WTC11 (cell line): ENCODE data around the gene NKX3-2. TPM values are rescaled to one million over a fixed set of nuclear protein-coding genes. Genes with fewer than 3 reads are reported as not detected.
A peak's percentile ranks its signal among the peaks of the same experiment; 100 is the strongest.

Experiments
- ATAC-seq: fragments of 200-7000 bp; cut with Tn5 transposase; 2 replicates; pipeline ENCODE4 v1.10.0; 2021; ENCODE audit warnings: mild to moderate bottlenecking, moderate library complexity
- CTCF ChIA-PET: fragments of 300-600 bp; sonication (Branson Sonifier 250); formaldehyde crosslinking; loops from one replicate; lab custom pipeline; 2021; ENCODE audit warnings: antibody characterized with exemption; lab: Charles Lee
- POLR2A ChIA-PET: fragments of 350-600 bp; sonication (Branson Sonifier 250); formaldehyde crosslinking; loops from one replicate; lab custom pipeline; 2021; ENCODE audit warnings: antibody characterized with exemption; lab: Charles Lee
- DNase-seq: peaks from one replicate; pipeline ENCODE4 v3.0.0; 2021; ENCODE audit warnings: low spot score
- H3K27ac Mint-ChIP-seq: 2 replicates; pipeline ENCODE4 v1.8.0; 2021; ENCODE audit warnings: mixed read lengths
- H3K27me3 Mint-ChIP-seq: 2 replicates; pipeline ENCODE4 v1.8.0; 2021; ENCODE audit warnings: low read depth, mild to moderate bottlenecking, moderate library complexity, mixed read lengths
- H3K36me3 Mint-ChIP-seq: 2 replicates; pipeline ENCODE4 v1.8.0; 2021; ENCODE audit warnings: mixed read lengths
- H3K4me1 Mint-ChIP-seq: 2 replicates; pipeline ENCODE4 v1.8.0; 2022; ENCODE audit warnings: mixed read lengths
- H3K4me3 Mint-ChIP-seq: 2 replicates; pipeline ENCODE4 v1.8.0; 2021; ENCODE audit warnings: mild to moderate bottlenecking, moderate library complexity, mixed read lengths
- H3K9me3 Mint-ChIP-seq: 2 replicates; pipeline ENCODE4 v1.8.0; 2021; ENCODE audit warnings: mixed read lengths
- CBFB ChIP-seq: sonication (generic); formaldehyde crosslinking; IDR thresholded peaks from 2 replicates; pipeline ENCODE4 v1.8.1; 2022; ENCODE audit warnings: mild to moderate bottlenecking, low read depth, missing genetic modification reagents
- CREM ChIP-seq: sonication (generic); formaldehyde crosslinking; IDR thresholded peaks from 2 replicates; pipeline ENCODE4 v1.8.1; 2022; ENCODE audit warnings: mild to moderate bottlenecking, missing genetic modification reagents, moderate library complexity
- CTCF ChIP-seq: fragments of 200-600 bp; IDR thresholded peaks from 2 replicates; pipeline ENCODE4 v1.8.0; 2022; ENCODE audit warnings: antibody characterized with exemption
- ETV6 ChIP-seq: sonication (generic); formaldehyde crosslinking; IDR thresholded peaks from 2 replicates; pipeline ENCODE4 v1.8.1; 2022; ENCODE audit warnings: mild to moderate bottlenecking, missing genetic modification reagents
- FOXK1 ChIP-seq: sonication (generic); formaldehyde crosslinking; IDR thresholded peaks from 2 replicates; pipeline ENCODE4 v1.8.0; 2022; ENCODE audit warnings: mild to moderate bottlenecking, moderate library complexity, missing genetic modification reagents
- FOXP1 ChIP-seq: sonication (generic); formaldehyde crosslinking; IDR thresholded peaks from 2 replicates; pipeline ENCODE4 v1.8.0; 2022; ENCODE audit warnings: missing genetic modification reagents, mild to moderate bottlenecking, moderate library complexity, borderline replicate concordance
- GABPB1 ChIP-seq: sonication (generic); formaldehyde crosslinking; IDR thresholded peaks from 2 replicates; pipeline ENCODE4 v1.8.1; 2023; ENCODE audit warnings: mild to moderate bottlenecking, missing genetic modification reagents
- MXD4 ChIP-seq: fragments of 250-450 bp; sonication (Bioruptor Pico); IDR thresholded peaks from 2 replicates; pipeline ENCODE4 v1.8.0; 2021; ENCODE audit warnings: mild to moderate bottlenecking, moderate library complexity, borderline replicate concordance
- MYBL2 ChIP-seq: sonication (generic); formaldehyde crosslinking; IDR thresholded peaks from 2 replicates; pipeline ENCODE4 v1.8.1; 2023; ENCODE audit warnings: mild to moderate bottlenecking, moderate library complexity, missing genetic modification reagents
- RELA ChIP-seq: sonication (generic); formaldehyde crosslinking; IDR thresholded peaks from 2 replicates; pipeline ENCODE4 v1.8.1; 2022; ENCODE audit warnings: missing genetic modification reagents, mild to moderate bottlenecking, borderline replicate concordance
- SMAD3 ChIP-seq: sonication (generic); formaldehyde crosslinking; IDR thresholded peaks from 2 replicates; pipeline ENCODE4 v1.8.0; 2022; ENCODE audit warnings: missing genetic modification reagents, mild to moderate bottlenecking, borderline replicate concordance
- SOX15 ChIP-seq: fragments of 250-450 bp; sonication (Bioruptor Pico); IDR thresholded peaks from 2 replicates; pipeline ENCODE4 v1.9.0; 2021; ENCODE audit warnings: mild to moderate bottlenecking
- SP1 ChIP-seq: sonication (generic); formaldehyde crosslinking; conservative IDR thresholded peaks from 2 replicates; pipeline ENCODE4 v1.8.1; 2022; ENCODE audit warnings: missing genetic modification reagents
- TEAD4 ChIP-seq: sonication (generic); formaldehyde crosslinking; IDR thresholded peaks from 2 replicates; pipeline ENCODE4 v1.8.0; 2022; ENCODE audit warnings: mild to moderate bottlenecking, missing genetic modification reagents
- TP53 ChIP-seq: sonication (generic); formaldehyde crosslinking; IDR thresholded peaks from 2 replicates; pipeline ENCODE4 v1.8.1; 2023; ENCODE audit warnings: mild to moderate bottlenecking, missing genetic modification reagents
- ZBTB21 ChIP-seq: sonication (generic); formaldehyde crosslinking; IDR thresholded peaks from 2 replicates; pipeline ENCODE4 v1.8.1; 2023; ENCODE audit warnings: mild to moderate bottlenecking, missing genetic modification reagents, borderline replicate concordance
- ZNF263 ChIP-seq: sonication (generic); formaldehyde crosslinking; IDR thresholded peaks from 2 replicates; pipeline ENCODE4 v1.8.1; 2022; ENCODE audit warnings: low read depth, mild to moderate bottlenecking, moderate library complexity, missing genetic modification reagents
- ZNF317 ChIP-seq: sonication (generic); formaldehyde crosslinking; IDR thresholded peaks from 2 replicates; pipeline ENCODE4 v1.8.1; 2023; ENCODE audit warnings: low read depth, mild to moderate bottlenecking, moderate library complexity, missing genetic modification reagents, borderline replicate concordance
- total RNA-seq: library from RNA; stranded (reverse); gene quantifications from 3 replicates; pipeline ENCODE4 v1.2.3, GENCODE V29; 2021
- TF ChIP-seq, protein P1 (sequence below): sonication (generic); formaldehyde crosslinking; IDR thresholded peaks from 2 replicates; pipeline ENCODE4 v1.8.1; 2022; ENCODE audit warnings: missing genetic modification reagents, borderline replicate concordance
- TF ChIP-seq, protein P2 (sequence below): sonication (generic); formaldehyde crosslinking; IDR thresholded peaks from 2 replicates; pipeline ENCODE4 v1.8.1; 2022; ENCODE audit warnings: mild to moderate bottlenecking, moderate library complexity, missing genetic modification reagents
- TF ChIP-seq, protein P3 (sequence below): sonication (generic); formaldehyde crosslinking; IDR thresholded peaks from 2 replicates; pipeline ENCODE4 v1.8.0; 2023; ENCODE audit warnings: mild to moderate bottlenecking, missing genetic modification reagents

Gene NKX3-2
- total RNA-seq, 1 experiment from 2014 or later = 0.07 TPM

DNA sequence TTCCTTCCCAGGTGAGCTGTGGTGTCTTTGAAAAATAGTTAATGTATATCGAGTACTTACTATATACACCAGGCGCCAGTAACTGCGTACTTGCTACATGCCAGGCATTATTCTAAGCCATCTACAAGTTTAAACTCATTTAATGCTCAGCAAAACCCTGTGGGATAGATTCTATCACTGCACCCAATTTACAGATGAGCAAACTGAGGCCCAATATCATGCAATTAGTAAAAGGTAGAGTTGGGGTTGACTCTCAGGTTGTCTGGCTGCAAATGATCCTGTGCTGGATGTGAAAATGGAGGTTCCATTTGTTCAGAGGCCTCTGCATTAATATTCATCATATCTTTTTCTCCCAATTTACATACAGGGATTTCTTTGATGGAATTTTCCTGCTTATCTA lies 17.6 kb downstream of the NKX3-2 start:
- Mint-ChIP-seq H3K4me3 (no peak overlapping the region), H3K27me3 (peaks cover 100% of the 10 kb centered on the region)

GRCh38 chr4:13525606-13526281 lies 18.6 kb downstream of the NKX3-2 start:
- Mint-ChIP-seq H3K9me3 (peaks cover 10% of the 10 kb centered on the region), H3K4me3 (no peak overlapping the region), H3K4me1 (peaks cover 64% of the 10 kb centered on the region), H3K27me3 (peaks cover 100% of the 10 kb centered on the region), H3K27ac (no peak overlapping the region), H3K36me3 (peaks cover 11% of the 10 kb centered on the region)
- ChIA-PET CTCF (interaction anchor here (2.0 to 6.1 kb wide), 2 partner anchors 11 to 16 kb away, joined by 7 to 69 read pairs; partner anchors contain the start of gene NKX3-2), POLR2A (interaction anchor here (1.4 kb wide), 1 partner anchor 10 kb away, joined by 4 read pairs; no protein-coding TSS in a partner anchor)
- TF ChIP-seq, protein P1, sequence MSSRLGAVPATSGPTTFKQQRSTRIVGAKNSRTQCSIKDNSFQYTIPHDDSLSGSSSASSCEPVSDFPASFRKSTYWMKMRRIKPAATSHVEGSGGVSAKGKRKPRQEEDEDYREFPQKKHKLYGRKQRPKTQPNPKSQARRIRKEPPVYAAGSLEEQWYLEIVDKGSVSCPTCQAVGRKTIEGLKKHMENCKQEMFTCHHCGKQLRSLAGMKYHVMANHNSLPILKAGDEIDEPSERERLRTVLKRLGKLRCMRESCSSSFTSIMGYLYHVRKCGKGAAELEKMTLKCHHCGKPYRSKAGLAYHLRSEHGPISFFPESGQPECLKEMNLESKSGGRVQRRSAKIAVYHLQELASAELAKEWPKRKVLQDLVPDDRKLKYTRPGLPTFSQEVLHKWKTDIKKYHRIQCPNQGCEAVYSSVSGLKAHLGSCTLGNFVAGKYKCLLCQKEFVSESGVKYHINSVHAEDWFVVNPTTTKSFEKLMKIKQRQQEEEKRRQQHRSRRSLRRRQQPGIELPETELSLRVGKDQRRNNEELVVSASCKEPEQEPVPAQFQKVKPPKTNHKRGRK = no peak
- TF ChIP-seq MXD4 (CRISPR knock-in tag) = no peak
- ATAC-seq (no peak), DNase-seq (no peak)

More for the DNA sequence above, 17.6 kb downstream of the NKX3-2 start:
- H3K36me3 Mint-ChIP-seq = peaks cover 11% of the 10 kb centered on the region
- no peak for TF ChIP-seq SOX15 (CRISPR knock-in tag)
- no peak for TF ChIP-seq ETV6 (CRISPR knock-in tag)
- TF ChIP-seq, protein P2, sequence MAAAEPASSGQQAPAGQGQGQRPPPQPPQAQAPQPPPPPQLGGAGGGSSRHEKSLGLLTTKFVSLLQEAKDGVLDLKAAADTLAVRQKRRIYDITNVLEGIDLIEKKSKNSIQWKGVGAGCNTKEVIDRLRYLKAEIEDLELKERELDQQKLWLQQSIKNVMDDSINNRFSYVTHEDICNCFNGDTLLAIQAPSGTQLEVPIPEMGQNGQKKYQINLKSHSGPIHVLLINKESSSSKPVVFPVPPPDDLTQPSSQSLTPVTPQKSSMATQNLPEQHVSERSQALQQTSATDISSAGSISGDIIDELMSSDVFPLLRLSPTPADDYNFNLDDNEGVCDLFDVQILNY (CRISPR knock-in tag) = no peak
- no peak for TF ChIP-seq CBFB (CRISPR knock-in tag)
- no peak for TF ChIP-seq ZNF263
- TF ChIP-seq SMAD3 (CRISPR knock-in tag) = no peak
- no peak for TF ChIP-seq SP1 (CRISPR knock-in tag)
- TF ChIP-seq, all 79 proteins: peak for 0
- ChIA-PET CTCF (interaction anchor here (5.8 to 6.1 kb wide), 2 partner anchors 14 to 15 kb away, joined by 55 to 69 read pairs; partner anchors contain the start of gene NKX3-2), POLR2A (no interaction called here)
- ATAC-seq (no peak), DNase-seq (no peak)
- Mint-ChIP-seq H3K4me1 (peaks cover 71% of the 10 kb centered on the region), H3K27ac (no peak overlapping the region), H3K9me3 (peaks cover 10% of the 10 kb centered on the region)

DNA sequence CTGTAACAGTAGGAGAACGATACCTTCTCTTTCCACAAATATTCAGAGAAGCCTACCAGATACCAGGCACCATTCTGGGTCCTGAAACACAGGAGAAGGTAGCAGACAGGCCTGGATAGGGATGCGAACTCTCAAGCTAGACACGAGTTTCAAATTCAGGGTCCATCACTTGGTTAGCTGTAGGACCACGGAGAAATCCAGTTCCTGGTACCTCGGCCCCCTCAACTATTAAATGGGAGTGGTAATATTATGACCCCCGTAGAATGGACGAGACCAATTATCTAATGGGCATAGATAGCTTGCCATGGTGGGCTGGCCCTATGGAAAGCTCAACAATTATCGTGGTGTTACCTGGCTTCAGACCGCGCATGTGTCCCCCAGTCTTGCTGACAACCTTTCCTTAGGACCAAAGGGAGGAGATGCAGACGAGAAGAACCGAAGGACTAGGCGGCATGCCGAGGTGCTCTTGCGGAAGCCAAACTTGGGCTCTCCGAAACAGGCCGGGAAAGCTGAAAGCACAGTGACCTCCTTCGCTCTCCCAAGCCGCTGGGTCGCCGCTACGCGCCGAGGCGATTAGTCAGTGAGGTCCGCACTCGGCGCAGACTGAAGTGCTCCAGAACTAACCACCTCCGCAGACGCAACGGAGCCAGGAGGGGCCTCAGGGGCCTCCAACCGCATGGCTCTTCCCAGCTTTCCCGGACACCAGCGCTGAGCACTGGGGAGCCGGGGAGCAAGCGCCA lies 19.6 kb downstream of the NKX3-2 start:
- peaks cover 11% of the 10 kb centered on the region for H3K36me3 Mint-ChIP-seq
- H3K4me1 Mint-ChIP-seq = peaks cover 54% of the 10 kb centered on the region
- ATAC-seq = peak; percentile 16
- peaks cover 100% of the 10 kb centered on the region for H3K27me3 Mint-ChIP-seq
- H3K9me3 Mint-ChIP-seq = peaks cover 10% of the 10 kb centered on the region
- ChIA-PET CTCF (interaction anchor here (0.6 to 6.1 kb wide), 4 partner anchors 10 to 737 kb away, joined by 3 to 69 read pairs (median 6); partner anchors contain the start of gene NKX3-2), POLR2A (interaction anchor here (1.1 to 1.4 kb wide), 3 partner anchors 10 to 41 kb away, joined by 3 to 6 read pairs (median 4); partner anchors contain the start of gene RAB28)
- H3K27ac Mint-ChIP-seq = no peak overlapping the region
- peak overlapping the region; percentile 57 for H3K4me3 Mint-ChIP-seq
- peak; percentile 62 for DNase-seq
- TF ChIP-seq SP1 (CRISPR knock-in tag) = no peak
- no peak for TF ChIP-seq FOXK1 (CRISPR knock-in tag)
- TF ChIP-seq CREM (CRISPR knock-in tag) = no peak
- TF ChIP-seq ZBTB21 = no peak
- TF ChIP-seq TEAD4 (CRISPR knock-in tag) = no peak
- no peak for TF ChIP-seq FOXP1 (CRISPR knock-in tag)
- no peak for TF ChIP-seq GABPB1 (CRISPR knock-in tag)
- TF ChIP-seq, protein P3, sequence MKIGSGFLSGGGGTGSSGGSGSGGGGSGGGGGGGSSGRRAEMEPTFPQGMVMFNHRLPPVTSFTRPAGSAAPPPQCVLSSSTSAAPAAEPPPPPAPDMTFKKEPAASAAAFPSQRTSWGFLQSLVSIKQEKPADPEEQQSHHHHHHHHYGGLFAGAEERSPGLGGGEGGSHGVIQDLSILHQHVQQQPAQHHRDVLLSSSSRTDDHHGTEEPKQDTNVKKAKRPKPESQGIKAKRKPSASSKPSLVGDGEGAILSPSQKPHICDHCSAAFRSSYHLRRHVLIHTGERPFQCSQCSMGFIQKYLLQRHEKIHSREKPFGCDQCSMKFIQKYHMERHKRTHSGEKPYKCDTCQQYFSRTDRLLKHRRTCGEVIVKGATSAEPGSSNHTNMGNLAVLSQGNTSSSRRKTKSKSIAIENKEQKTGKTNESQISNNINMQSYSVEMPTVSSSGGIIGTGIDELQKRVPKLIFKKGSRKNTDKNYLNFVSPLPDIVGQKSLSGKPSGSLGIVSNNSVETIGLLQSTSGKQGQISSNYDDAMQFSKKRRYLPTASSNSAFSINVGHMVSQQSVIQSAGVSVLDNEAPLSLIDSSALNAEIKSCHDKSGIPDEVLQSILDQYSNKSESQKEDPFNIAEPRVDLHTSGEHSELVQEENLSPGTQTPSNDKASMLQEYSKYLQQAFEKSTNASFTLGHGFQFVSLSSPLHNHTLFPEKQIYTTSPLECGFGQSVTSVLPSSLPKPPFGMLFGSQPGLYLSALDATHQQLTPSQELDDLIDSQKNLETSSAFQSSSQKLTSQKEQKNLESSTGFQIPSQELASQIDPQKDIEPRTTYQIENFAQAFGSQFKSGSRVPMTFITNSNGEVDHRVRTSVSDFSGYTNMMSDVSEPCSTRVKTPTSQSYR (CRISPR knock-in tag) = no peak
- no peak for TF ChIP-seq RELA
- no peak for TF ChIP-seq ZNF317 (CRISPR knock-in tag)
- TF ChIP-seq, protein P2 (CRISPR knock-in tag) = no peak
- TF ChIP-seq TP53 (CRISPR knock-in tag) = no peak
- no peak for TF ChIP-seq CTCF
- TF ChIP-seq MYBL2 (CRISPR knock-in tag) = no peak
